GM12878 (cell line): ENCODE data around the gene GRK5. TPM values are rescaled to one million over a fixed set of nuclear protein-coding genes. Genes with fewer than 3 reads are reported as not detected.
A peak's percentile ranks its signal among the peaks of the same experiment; 100 is the strongest.

ENCODE experiments used
- ATAC-seq: fragments of 200-7000 bp; cut with Tn5 transposase; 3 replicates; pipeline ENCODE4 v1.9.1; 2020; ENCODE audit warnings: mild to moderate bottlenecking, moderate library complexity
- BruUV-seq: library from RNA; stranded (reverse); fragments of 400-500 nt; replicated peaks from 2 replicates; lab custom pipeline; 2021; lab: Mats Ljungman, UMichigan
- CTCF ChIA-PET: fragments of 300-600 bp; sonication (Branson Sonifier 250); formaldehyde crosslinking; extraction: SDS; loops from one replicate; lab custom pipeline; 2021; ENCODE audit warnings: inconsistent platforms; lab: Yijun Ruan, JAX
- POLR2A ChIA-PET: fragments of 350-600 bp; formaldehyde crosslinking; extraction: SDS; loops from one replicate; lab custom pipeline; 2021; ENCODE audit warnings: inconsistent platforms; lab: Charles Lee
- RAD21 ChIA-PET: fragments of 300-600 bp; sonication (Branson Sonifier 250); formaldehyde crosslinking; loops from one replicate; lab custom pipeline; 2023; ENCODE audit warnings: antibody characterized with exemption; ENCODE audit not compliant: unreplicated experiment; lab: Charles Lee
- SMC1A ChIA-PET: fragments of 300-600 bp; sonication (Branson Sonifier 250); formaldehyde crosslinking; loops from one replicate; lab custom pipeline; 2023; ENCODE audit not compliant: unreplicated experiment, uncharacterized antibody; lab: Charles Lee
- DNase-seq: peaks from one replicate; pipeline ENCODE4 v3.0.0-alpha.2; 2011; ENCODE audit warnings: low read depth, low spot score
- FAIRE-seq: peaks from 3 replicates; lab custom pipeline; 2011; peaks lifted over from hg19 to GRCh38; lab: Jason Lieb, UNC
- H2AFZ ChIP-seq: 2 replicates; pipeline ENCODE4 v1.6.0; 2011; ENCODE audit warnings: low read depth, low read length, control low read depth; ENCODE audit not compliant: control insufficient read depth
- H3K27ac ChIP-seq: 2 replicates; pipeline ENCODE4 v1.5.1; 2011; ENCODE audit warnings: control low read depth; ENCODE audit not compliant: control insufficient read depth, insufficient read depth
- H3K27me3 ChIP-seq, 2 experiments: replicated peaks in 1 of 2; 2 replicates each; pipeline versions ENCODE4 v1.6.0 to v1.6.1; 2011; ENCODE audit warnings: low read length in 1 of 2; ENCODE audit not compliant: control insufficient read depth in 2 of 2, insufficient read depth in 2 of 2
- H3K36me3 ChIP-seq, 2 experiments: 2 replicates each; pipeline ENCODE4 v1.5.1; 2011; ENCODE audit warnings: low read length in 1 of 2; ENCODE audit not compliant: control insufficient read depth in 2 of 2, insufficient read depth in 2 of 2
- H3K4me1 ChIP-seq: 2 replicates; pipeline ENCODE4 v1.6.1; 2011; ENCODE audit warnings: mild to moderate bottlenecking, low read length, moderate library complexity, mixed read lengths; ENCODE audit not compliant: control insufficient read depth, insufficient read depth
- H3K4me2 ChIP-seq: 2 replicates; pipeline ENCODE4 v1.6.0; 2011; ENCODE audit warnings: control low read depth; ENCODE audit not compliant: control insufficient read depth, insufficient read depth
- H3K4me3 ChIP-seq: fragments of 200-600 bp; sonication (generic); 2 replicates; pipeline ENCODE4 v1.5.1; 2016
- H3K79me2 ChIP-seq: 2 replicates; pipeline ENCODE4 v1.6.0; 2011; ENCODE audit warnings: low read length; ENCODE audit not compliant: control insufficient read depth, insufficient read depth
- H3K9ac ChIP-seq: 2 replicates; pipeline ENCODE4 v1.8.0; 2011; ENCODE audit warnings: low read length, control low read depth, mixed read lengths; ENCODE audit not compliant: control insufficient read depth, insufficient read depth
- H3K9me3 ChIP-seq: replicated peaks from 3 replicates; pipeline ENCODE4 v1.5.1; 2011; ENCODE audit warnings: mild to moderate bottlenecking, low read length; ENCODE audit not compliant: control insufficient read depth, insufficient read depth
- H4K20me1 ChIP-seq: 2 replicates; pipeline ENCODE4 v1.6.0; 2011; ENCODE audit not compliant: control insufficient read depth, insufficient read depth
- BCL11A ChIP-seq: IDR thresholded peaks from 2 replicates; pipeline ENCODE4 v1.6.1; 2011; ENCODE audit warnings: low read depth, low read length
- CHD2 ChIP-seq: IDR thresholded peaks from 2 replicates; pipeline ENCODE4 v1.6.1; 2011; ENCODE audit warnings: low read depth, low read length, improper control_type of control experiment, borderline replicate concordance
- FOXK2 ChIP-seq: fragments of 450-650 bp; IDR thresholded peaks from 2 replicates; pipeline ENCODE4 v1.6.1; 2017; ENCODE audit warnings: mild to moderate bottlenecking, moderate library complexity
- FOXM1 ChIP-seq: IDR thresholded peaks from 2 replicates; pipeline ENCODE4 v1.6.1; 2012; ENCODE audit warnings: low read depth, mild to moderate bottlenecking, inconsistent platforms, low read length, moderate library complexity
- JUNB ChIP-seq: IDR thresholded peaks from 2 replicates; pipeline ENCODE4 v1.6.1; 2016; ENCODE audit warnings: antibody characterized with exemption, mild to moderate bottlenecking
- MYB ChIP-seq: fragments of 150-350 bp; IDR thresholded peaks from 2 replicates; pipeline ENCODE4 v1.6.1; 2014; ENCODE audit warnings: mild to moderate bottlenecking, low read depth, low read length, borderline replicate concordance
- MYC ChIP-seq: IDR thresholded peaks from 2 replicates; pipeline ENCODE4 v1.6.1; 2011; ENCODE audit warnings: mild to moderate bottlenecking, low read length, moderate library complexity, inconsistent platforms; ENCODE audit not compliant: insufficient read depth, insufficient replicate concordance, insufficient read length, severe bottlenecking
- NBN ChIP-seq: fragments of 450-650 bp; IDR thresholded peaks from 2 replicates; pipeline ENCODE4 v1.6.1; 2016
- NFIC ChIP-seq: IDR thresholded peaks from 2 replicates; pipeline ENCODE4 v1.6.1; 2012; ENCODE audit warnings: low read depth, mild to moderate bottlenecking, inconsistent platforms, low read length, moderate library complexity
- NR2C2 ChIP-seq: IDR thresholded peaks from 2 replicates; pipeline ENCODE4 v1.6.1; 2011; ENCODE audit warnings: borderline replicate concordance, low read depth; ENCODE audit not compliant: control insufficient read depth, insufficient read length
- PAX8 ChIP-seq: fragments of 450-650 bp; IDR thresholded peaks from 2 replicates; pipeline ENCODE4 v1.6.1; 2017; ENCODE audit warnings: mild to moderate bottlenecking, moderate library complexity
- PML ChIP-seq: IDR thresholded peaks from 2 replicates; pipeline ENCODE4 v1.6.1; 2012; ENCODE audit warnings: low read length, inconsistent platforms
- RAD51 ChIP-seq: fragments of 450-650 bp; IDR thresholded peaks from 2 replicates; pipeline ENCODE4 v1.6.1; 2016; ENCODE audit warnings: moderate library complexity, mild to moderate bottlenecking, inconsistent platforms
- SUPT20H ChIP-seq: IDR thresholded peaks from 2 replicates; pipeline ENCODE4 v1.6.1; 2011; ENCODE audit warnings: low read depth, mild to moderate bottlenecking, low read length, moderate library complexity, borderline replicate concordance; ENCODE audit not compliant: control insufficient read depth
- YY1 ChIP-seq: IDR thresholded peaks from 2 replicates; pipeline ENCODE4 v1.6.1; 2011; ENCODE audit warnings: low read depth, mild to moderate bottlenecking, low read length
- ZNF217 ChIP-seq: fragments of 450-650 bp; IDR thresholded peaks from 2 replicates; pipeline ENCODE4 v1.6.1; 2017; ENCODE audit warnings: antibody characterized with exemption, mild to moderate bottlenecking
- WGBS: methylation state at CpG from one replicate; pipeline ENCODE4 v1.1.6; 2016; ENCODE audit warnings: low lambda C conversion rate; ENCODE audit not compliant: insufficient replicate concordance, insufficient coverage; ENCODE audit errors: missing lambda C conversion rate; 5-methylcytosine and 5-hydroxymethylcytosine counted together
- in situ Hi-C: fragments of 300-500 bp; cut with MboI; formaldehyde crosslinking; loops from 9 replicates; pipeline ENCODE4 v1.14.3; 2018; ENCODE audit warnings: mixed read lengths
- intact Hi-C: fragments of 100-400 bp; cut with micrococcal nuclease; formaldehyde crosslinking; loops from one replicate; pipeline ENCODE4 v1.14.2; 2022; ENCODE audit not compliant: unreplicated experiment
- polyA plus RNA-seq, 11 experiments: library from polyadenylated mRNA; depleted of rRNA in 4 of 11; unstranded in 6 of 11; stranded (reverse) in 5 of 11; fragments of >200 nt; fragmentation: Nextera tagmentation in 4 of 11; fragmentation: Illumina TruSeq in 1 of 11; extraction: Ambion mirVana in 4 of 11; extraction: Trizol in 1 of 11; gene quantifications; 1 replicate in 1 of 11; 2 replicates in 10 of 11; pipeline versions ENCODE4 v1.2.1 to v1.2.3, GENCODE V29; 2011 to 2016; ENCODE audit warnings: inconsistent platforms in 2 of 11, missing spikeins in 2 of 11, low read depth in 1 of 11
- total RNA-seq, 4 experiments: library from RNA; depleted of rRNA in 3 of 4; stranded (reverse); fragments of >200 nt in 3 of 4; fragmentation: Illumina TruSeq in 1 of 4; extraction: Trizol in 1 of 4; gene quantifications; 2 replicates each; pipeline versions ENCODE4 v1.2.1 to v1.2.3, GENCODE V29; 2013 to 2021
- TF ChIP-seq, protein P1 (sequence below): fragments of 450-650 bp; formaldehyde crosslinking; IDR thresholded peaks from 2 replicates; pipeline ENCODE4 v1.4.0; 2020; ENCODE audit warnings: mild to moderate bottlenecking, moderate library complexity
- TF ChIP-seq, protein P2 (sequence below): fragments of 450-650 bp; formaldehyde crosslinking; IDR thresholded peaks from 2 replicates; pipeline ENCODE4 v1.5.0; 2022; ENCODE audit warnings: mild to moderate bottlenecking, missing genetic modification characterization

GRK5 gene
- total and polyA plus RNA-seq, 10 of the 15 experiments (the other 5 are each of a cell fraction or from before 2014, with no cell fraction given), result 0.11 to 22.1 (median 10.0) TPM

DNA sequence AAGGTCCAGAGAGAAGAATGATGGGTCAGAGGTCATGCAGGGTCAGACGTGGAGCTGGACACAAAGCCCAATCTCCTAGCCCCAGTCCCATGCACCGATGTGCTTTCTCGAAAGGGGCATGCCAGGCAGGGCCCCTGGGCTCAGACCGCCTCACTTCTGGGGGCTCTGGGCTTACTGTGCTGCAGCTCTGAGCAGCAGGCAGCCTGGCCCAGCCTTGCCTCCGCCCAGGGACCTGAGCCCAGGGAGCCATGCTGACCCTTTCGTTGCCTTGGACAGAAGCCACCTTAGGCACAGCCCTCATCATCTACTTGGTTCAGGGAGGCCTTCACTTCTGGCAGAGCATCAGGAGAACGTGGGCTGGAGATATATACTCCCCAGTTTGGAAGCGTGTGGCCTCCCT, 161.2 kb downstream of the GRK5 start:
- no peak for ATAC-seq
- peaks cover 51% of the 10 kb centered on the region for H3K4me1 ChIP-seq
- intact Hi-C loops (no loop called here), in situ Hi-C loops (no loop called here)
- H3K4me2 ChIP-seq, result peak overlapping the region; percentile 95
- peak overlapping the region; percentile 72; the same call in 1 of the 2 replicates for H3K27ac ChIP-seq
- BruUV-seq, result no TSS peak
- DNase-seq, result no peak
- WGBS, result 93% methylated on average over 8 of the region's 8 CpGs
- no peaks in the 10 kb centered on the region for H3K9me3 ChIP-seq
- ChIA-PET SMC1A (interaction anchor here (1.0 kb wide), 1 partner anchor 169 kb away, joined by 4 read pairs; no protein-coding TSS in a partner anchor), RAD21 (no interaction called here), CTCF (interaction anchor here (2.0 kb wide), 1 partner anchor 59 kb away, joined by 4 read pairs; no protein-coding TSS in a partner anchor), POLR2A (no interaction called here)
- H3K4me3 ChIP-seq, result peak overlapping the region; percentile 49; the same call in 1 of the 2 replicates
- no peaks in the 10 kb centered on the region; the same call in none of the 2 replicates for H3K79me2 ChIP-seq
- peak overlapping the region; percentile 15 for H3K9ac ChIP-seq
- no peak for FAIRE-seq
- TF ChIP-seq NR2C2 (no peak), ZNF217 (no peak), RAD51 (no peak), PML (no peak), BCL11A (no peak), YY1 (no peak), NFIC (no peak), FOXM1 (no peak), JUNB (no peak), FOXK2 (no peak), PAX8 (no peak), MYC (no peak), SUPT20H (no peak), CHD2 (no peak), NBN (no peak), MYB (no peak)
- TF ChIP-seq, protein P1, sequence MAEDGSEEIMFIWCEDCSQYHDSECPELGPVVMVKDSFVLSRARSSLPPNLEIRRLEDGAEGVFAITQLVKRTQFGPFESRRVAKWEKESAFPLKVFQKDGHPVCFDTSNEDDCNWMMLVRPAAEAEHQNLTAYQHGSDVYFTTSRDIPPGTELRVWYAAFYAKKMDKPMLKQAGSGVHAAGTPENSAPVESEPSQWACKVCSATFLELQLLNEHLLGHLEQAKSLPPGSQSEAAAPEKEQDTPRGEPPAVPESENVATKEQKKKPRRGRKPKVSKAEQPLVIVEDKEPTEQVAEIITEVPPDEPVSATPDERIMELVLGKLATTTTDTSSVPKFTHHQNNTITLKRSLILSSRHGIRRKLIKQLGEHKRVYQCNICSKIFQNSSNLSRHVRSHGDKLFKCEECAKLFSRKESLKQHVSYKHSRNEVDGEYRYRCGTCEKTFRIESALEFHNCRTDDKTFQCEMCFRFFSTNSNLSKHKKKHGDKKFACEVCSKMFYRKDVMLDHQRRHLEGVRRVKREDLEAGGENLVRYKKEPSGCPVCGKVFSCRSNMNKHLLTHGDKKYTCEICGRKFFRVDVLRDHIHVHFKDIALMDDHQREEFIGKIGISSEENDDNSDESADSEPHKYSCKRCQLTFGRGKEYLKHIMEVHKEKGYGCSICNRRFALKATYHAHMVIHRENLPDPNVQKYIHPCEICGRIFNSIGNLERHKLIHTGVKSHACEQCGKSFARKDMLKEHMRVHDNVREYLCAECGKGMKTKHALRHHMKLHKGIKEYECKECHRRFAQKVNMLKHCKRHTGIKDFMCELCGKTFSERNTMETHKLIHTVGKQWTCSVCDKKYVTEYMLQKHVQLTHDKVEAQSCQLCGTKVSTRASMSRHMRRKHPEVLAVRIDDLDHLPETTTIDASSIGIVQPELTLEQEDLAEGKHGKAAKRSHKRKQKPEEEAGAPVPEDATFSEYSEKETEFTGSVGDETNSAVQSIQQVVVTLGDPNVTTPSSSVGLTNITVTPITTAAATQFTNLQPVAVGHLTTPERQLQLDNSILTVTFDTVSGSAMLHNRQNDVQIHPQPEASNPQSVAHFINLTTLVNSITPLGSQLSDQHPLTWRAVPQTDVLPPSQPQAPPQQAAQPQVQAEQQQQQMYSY (CRISPR knock-in tag), result no peak
- TF ChIP-seq, protein P2, sequence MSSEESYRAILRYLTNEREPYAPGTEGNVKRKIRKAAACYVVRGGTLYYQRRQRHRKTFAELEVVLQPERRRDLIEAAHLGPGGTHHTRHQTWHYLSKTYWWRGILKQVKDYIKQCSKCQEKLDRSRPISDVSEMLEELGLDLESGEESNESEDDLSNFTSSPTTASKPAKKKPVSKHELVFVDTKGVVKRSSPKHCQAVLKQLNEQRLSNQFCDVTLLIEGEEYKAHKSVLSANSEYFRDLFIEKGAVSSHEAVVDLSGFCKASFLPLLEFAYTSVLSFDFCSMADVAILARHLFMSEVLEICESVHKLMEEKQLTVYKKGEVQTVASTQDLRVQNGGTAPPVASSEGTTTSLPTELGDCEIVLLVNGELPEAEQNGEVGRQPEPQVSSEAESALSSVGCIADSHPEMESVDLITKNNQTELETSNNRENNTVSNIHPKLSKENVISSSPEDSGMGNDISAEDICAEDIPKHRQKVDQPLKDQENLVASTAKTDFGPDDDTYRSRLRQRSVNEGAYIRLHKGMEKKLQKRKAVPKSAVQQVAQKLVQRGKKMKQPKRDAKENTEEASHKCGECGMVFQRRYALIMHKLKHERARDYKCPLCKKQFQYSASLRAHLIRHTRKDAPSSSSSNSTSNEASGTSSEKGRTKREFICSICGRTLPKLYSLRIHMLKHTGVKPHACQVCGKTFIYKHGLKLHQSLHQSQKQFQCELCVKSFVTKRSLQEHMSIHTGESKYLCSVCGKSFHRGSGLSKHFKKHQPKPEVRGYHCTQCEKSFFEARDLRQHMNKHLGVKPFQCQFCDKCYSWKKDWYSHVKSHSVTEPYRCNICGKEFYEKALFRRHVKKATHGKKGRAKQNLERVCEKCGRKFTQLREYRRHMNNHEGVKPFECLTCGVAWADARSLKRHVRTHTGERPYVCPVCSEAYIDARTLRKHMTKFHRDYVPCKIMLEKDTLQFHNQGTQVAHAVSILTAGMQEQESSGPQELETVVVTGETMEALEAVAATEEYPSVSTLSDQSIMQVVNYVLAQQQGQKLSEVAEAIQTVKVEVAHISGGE (CRISPR knock-in tag), result no peak
- H4K20me1 ChIP-seq, result no peaks in the 10 kb centered on the region; the same call in none of the 2 replicates
- H2AFZ ChIP-seq, result no peak overlapping the region
- H3K36me3 ChIP-seq, result peaks cover 0 to 4% of the 10 kb centered on the region in 2 experiments; a peak in 2 of 4 replicates
- no peaks in the 10 kb centered on the region for H3K27me3 ChIP-seq
